Stimulated activated CD4-positive, alpha-beta T cell treated with anti-CD3 and anti-CD28 coated beads, Interleukin-1b, Interleukin-23, amount 100 ng/mL, for 24 hours (primary cell): ENCODE results near the gene NCOA4.
"Not testable (repeated sequence)": the region's sequence is repeated elsewhere in the genome, so short reads cannot be mapped to it uniquely, and the experiment has no call there.

Experiments
- DNase-seq, 4 experiments: peaks; one replicate each; pipeline ENCODE4 v3.0.0-alpha.2; 2020; ENCODE audit warnings: low read depth in 4 of 4, low spot score in 1 of 4

The NCOA4 gene

GRCh38 chr10:46020344-46020657 lies 10.1 kb downstream of the NCOA4 start:
- DNase-seq: no peak

DNA sequence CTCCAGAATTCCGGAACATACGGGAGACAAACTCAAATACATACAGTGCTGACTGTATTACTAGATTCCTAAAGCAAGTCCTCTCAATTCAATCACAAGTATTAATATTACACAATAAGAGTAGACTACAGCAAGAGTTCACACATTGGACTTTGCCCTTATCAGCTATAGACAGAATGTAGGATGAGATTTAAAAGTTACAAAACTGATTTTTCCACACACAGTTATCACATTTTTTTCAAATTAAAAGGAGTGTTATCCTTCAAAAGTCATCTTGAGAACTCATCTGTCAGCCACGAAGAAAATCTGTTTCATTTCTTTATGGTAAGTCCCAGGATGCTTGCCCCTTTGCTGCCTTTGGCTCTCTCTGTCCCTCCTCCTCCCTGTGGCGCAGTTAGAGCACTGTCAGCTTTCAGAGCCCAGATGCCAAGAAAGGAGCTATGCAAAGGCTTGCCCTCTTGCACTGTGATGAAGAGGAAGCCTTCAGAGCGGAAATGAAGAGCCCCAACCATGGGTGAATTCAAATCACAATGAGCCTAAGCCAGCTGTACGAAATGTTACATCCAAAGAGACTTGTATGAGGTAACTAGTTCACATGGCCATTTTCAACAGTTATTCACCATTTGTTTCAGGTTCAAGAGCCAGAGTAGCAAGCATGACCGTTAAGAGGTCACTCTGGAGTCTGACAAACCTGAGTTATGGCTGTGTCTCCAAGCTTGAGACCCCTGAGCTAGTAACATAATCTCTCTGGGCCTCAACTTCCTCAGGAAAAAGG lies 10.7 kb downstream of the NCOA4 start:
- DNase-seq: no peak

DNA sequence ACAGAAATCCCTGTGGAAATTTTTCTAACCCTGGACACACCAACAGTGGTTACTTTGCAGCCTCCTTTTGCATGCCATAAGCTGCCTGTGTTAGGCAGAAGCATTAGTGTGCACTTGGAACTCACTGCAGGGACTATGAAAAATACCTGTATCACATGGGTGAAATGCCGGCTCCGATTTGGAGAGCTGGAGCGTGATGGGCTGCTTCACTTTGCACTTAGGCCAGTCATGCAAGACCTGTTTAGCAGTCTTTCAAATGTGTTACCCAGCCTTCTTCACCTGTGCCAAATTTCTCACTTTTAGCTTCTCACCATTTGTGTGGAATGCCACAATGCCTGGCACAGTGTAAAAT lies 11.3 kb downstream of the NCOA4 start:
- DNase-seq: no peak

GRCh38 chr10:46018453-46019176 lies 11.8 kb downstream of the NCOA4 start:
- DNase-seq: no peak

DNA sequence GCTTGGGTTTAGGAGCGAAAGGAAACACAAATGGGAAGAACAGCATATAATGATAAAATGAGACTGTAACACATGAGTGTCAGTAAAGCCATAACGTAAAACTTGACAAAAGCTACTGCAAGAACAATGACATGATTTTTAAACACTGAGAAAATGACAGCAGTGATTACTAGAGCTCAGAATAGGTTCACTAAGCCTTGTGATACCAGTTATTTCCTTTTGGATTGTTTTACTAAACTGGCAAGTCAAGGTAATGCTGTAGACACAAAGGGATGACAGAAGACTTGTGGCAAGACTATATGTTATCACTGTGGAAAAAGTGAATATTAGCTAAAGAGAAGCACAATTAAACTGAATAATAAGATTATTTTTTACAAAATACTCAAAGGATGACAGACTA lies 12.7 kb downstream of the NCOA4 start:
- DNase-seq: no peak

DNA sequence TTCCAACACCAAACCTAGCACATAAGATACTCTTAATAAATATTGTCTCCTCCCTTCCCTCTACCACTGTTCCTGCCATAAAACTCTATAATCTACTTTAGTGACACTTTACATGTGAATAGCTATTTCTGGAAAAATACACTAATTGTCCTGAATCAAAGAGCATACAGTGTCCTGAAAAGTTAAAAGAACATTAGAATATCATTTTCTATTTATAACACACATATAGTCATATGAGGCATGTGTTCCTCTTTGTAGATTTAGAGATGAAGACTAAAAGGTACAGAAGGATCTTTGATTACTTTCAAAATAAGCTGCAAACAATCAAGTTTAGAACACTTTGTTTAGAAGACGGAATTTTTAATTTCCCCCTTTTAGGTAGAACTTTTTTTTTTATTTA lies 13.6 kb downstream of the NCOA4 start:
- no peak for DNase-seq

GRCh38 chr10:46016190-46016589 lies 14.2 kb downstream of the NCOA4 start:
- DNase-seq: no peak

DNA sequence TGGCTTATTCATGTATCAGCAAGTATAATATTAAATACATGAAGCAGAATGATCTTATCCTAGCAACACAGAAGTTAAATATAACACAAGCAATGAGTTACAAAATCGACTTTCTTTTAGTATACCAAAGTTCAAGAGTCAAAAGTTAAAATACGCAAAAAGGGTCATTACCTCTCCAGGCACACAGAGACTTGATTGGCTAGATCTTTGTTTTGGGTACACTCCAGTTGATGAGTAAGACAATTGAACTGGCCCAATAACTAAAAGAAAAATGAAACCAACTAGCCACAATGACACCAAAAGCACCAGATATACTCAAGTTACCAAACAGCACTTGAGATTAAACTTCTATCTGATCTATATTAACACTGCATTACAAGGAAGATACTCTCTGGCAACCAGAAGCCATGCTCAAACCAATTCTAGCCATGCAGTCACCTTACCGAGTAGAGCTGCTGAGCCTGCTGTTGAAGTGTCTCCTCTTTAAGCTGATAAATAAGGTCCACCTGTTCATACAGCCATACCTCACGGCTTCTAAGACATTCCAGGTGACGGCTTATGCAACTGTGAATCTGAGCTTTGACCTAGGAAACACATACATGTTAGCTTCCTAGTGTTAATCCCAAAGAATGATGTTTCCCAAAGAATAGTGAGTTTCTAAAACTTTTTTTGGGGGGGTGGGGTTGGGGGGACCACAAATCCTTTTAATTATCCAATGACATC lies 15.6 kb downstream of the NCOA4 start:
- DNase-seq: no peak

GRCh38 chr10:46014206-46014605 lies 16.2 kb downstream of the NCOA4 start:
- no peak for DNase-seq

GRCh38 chr10:46012746-46013145 lies 17.7 kb downstream of the NCOA4 start:
- DNase-seq: no peak

- no peak for DNase-seq
Measured at GRCh38 chr10:46006219-46006618, 24.2 kb downstream of the NCOA4 start.

DNA sequence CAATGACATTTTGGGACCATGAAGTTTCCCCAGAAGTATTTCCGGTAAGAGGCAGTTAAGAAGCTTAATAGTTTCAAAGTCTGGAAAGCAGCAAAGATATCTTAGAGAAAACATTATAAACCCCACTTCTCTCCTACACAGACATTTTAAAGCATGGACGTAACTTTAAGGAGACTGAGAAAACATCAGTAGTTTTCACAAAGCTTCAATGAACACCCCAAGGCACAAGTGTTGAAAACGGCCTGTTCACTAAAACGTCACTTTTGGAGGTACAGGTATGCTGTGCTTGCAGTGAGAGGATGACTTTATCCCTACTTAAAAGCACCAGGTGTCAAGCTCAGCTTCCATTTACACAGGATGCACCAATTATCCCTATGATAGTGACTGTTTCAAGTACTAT lies 25.0 kb downstream of the NCOA4 start:
- no peak for DNase-seq

DNA sequence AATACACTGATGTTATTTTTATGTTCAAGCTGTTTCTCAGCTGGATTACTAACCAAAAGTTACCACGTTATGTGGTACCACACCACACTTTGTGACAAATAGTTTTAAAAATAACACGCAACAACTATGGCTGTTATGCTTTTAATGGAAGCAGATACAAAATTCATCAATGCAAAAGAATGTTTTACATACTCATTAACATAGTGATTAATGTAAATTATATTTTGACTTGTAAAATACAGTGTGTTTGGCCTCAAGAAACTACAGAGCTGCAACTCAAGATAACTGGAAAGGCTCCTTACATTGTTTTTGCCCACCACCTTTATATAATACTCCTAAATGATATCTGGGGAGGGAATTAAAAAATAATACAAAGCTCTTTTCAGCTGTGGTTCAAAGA lies 25.5 kb downstream of the NCOA4 start:
- DNase-seq: no peak

- DNase-seq: no peak
Measured at GRCh38 chr10:46002916-46003693, 27.3 kb downstream of the NCOA4 start.

DNA sequence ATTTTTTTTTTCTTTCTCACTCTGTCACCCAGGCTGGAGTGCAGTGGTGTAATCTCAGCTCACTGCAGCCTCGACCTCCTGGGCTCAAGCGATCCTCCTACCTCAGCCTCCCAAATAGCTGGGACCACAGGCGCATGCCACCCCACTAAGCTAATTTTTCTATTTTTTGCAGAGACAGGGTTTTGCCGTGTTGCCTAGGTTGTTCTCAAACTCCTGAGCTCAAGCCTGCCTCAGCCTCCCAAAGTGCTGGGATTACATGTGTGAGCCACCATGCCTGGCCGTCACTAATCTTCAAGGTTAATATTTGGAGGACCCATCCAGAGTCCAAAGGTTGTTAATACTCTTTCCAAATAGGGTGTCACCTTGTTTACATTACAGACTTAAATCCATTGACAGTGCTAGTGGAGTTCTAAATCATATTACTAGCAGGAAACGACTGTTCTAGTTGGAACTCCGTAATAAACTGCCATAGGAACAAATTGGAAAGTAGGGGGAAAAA lies 28.2 kb downstream of the NCOA4 start:
- DNase-seq: not testable (repeated sequence)

DNA sequence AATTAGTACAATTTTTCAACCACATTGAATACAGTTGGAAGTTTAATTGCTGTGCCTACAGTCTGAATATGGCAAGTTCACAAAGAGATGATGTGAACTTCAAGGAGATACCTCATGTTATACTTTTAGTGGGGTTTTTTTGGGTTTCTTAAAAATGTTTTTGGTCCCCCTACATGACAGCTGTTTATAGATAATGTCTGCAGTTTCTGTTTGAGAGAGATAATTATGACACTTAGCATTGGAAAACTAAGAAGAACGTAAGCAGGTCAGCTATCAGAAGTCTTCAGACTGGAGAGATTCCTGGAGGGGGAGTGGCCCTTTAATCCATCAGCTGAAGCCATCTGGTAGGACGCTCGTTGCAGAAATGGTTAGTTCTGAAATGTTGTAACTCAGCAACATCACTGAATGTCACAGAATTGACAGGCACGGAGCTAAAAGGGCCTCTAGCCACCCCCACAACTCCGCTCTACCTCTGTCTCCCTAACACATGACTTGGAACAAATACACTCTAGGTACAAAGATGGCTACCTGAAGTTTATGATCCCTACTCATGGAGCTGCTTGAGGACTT lies 29.2 kb downstream of the NCOA4 start:
- no peak for DNase-seq

- DNase-seq: no peak
Measured at GRCh38 chr10:46000538-46000937, 29.9 kb downstream of the NCOA4 start.

- DNase-seq: not testable (repeated sequence)
Measured at GRCh38 chr10:45999955-46000354, 30.5 kb downstream of the NCOA4 start.

DNA sequence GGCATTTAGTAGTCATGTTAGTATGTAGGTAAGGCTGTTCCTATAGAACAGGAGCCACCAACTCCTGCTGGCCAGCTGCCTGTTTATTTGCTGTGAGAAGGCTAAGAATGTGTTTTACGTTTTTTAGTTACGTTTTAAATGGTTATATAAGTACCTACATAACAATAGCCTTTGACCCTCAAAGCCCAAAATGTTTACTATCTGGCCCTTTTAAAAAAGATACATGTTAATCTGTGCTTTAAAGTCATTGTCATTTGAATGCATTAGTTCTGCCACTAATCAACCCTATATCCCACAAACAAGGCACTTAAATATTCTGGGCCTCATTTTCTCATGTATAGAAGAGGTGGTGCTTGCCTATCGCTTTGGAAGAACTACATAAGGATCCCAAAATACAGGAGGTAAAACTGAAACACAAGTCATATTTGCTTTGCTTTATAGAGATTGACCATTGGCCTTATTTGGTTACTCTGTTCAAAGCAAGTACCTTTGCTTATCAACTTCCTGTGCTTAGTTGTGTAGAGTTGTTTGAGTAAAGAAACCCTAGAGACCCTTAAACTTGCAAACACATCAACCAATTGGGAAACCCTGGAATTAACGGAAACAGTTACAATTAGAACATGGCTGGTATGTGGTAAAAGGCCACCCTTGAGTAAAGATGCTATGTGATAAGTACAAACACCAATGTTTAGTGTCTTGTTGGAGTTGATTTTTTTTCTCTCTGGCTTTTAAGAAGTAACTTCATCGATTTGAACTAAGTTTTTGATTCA lies 32.2 kb downstream of the NCOA4 start:
- DNase-seq: no peak

GRCh38 chr10:45997557-45997956 lies 32.9 kb downstream of the NCOA4 start:
- no peak for DNase-seq
